Measurements from ENCODE around the gene EEFSEC.

GRCh38 chr3:128160661-128161060 is 7.4 kb downstream of the EEFSEC start:
- TF ChIP-seq CTCF (IDR thresholded peaks at IDR 0.05; ENCODE audit: insufficient read depth, low read depth, low read length) (no peak), EZH2 (IDR thresholded peaks at IDR 0.05; ENCODE audit: insufficient read depth, low read length) (no peak)
